Measurements from ENCODE around the gene PRDM12. TPM values are rescaled to one million over a fixed set of nuclear protein-coding genes. Genes with fewer than 3 reads are reported as not detected.

PRDM12 gene
- total RNA-seq, 1 donor from 2014 or later, result not detected

GRCh38 chr9:130639866-130640555, 24.4 kb upstream of the PRDM12 start:
- no peaks in the 10 kb centered on the region for H3K4me1 ChIP-seq
- intact Hi-C loops (cut with DNase I), result no loop called here
- TF ChIP-seq CTCF (IDR thresholded peaks at IDR 0.05) (no peak), POLR2A (IDR thresholded peaks at IDR 0.05) (no peak)
- H3K4me3 ChIP-seq, result no peak overlapping the region
- no peak for DNase-seq (ENCODE audit: extremely low spot score in 2 of 2)
- no peaks in the 10 kb centered on the region for H3K27me3 ChIP-seq
- H3K27ac ChIP-seq, result no peak overlapping the region
- no peaks in the 10 kb centered on the region for H3K9me3 ChIP-seq
- H3K36me3 ChIP-seq, result peaks cover 0 to 20% of the 10 kb centered on the region in 2 donors

GRCh38 chr9:130640681-130641080, 23.7 kb upstream of the PRDM12 start:
- TF ChIP-seq CTCF (IDR thresholded peaks at IDR 0.05), result no peak
- no peak for TF ChIP-seq POLR2AphosphoS5 (IDR thresholded peaks at IDR 0.05; ENCODE audit: insufficient read depth in 1 of 2, low read depth in 1 of 2)
- TF ChIP-seq POLR2A (IDR thresholded peaks at IDR 0.05), result no peak
- Histone ChIP-seq H3K27ac (no peak overlapping the region), H3K9me3 (no peaks in the 10 kb centered on the region), H3K4me3 (no peak overlapping the region), H3K36me3 (peaks cover 0 to 13% of the 10 kb centered on the region in 2 donors), H3K4me1 (no peaks in the 10 kb centered on the region), H3K27me3 (no peaks in the 10 kb centered on the region)
- DNase-seq (ENCODE audit: extremely low spot score in 2 of 2), result no peak
- intact Hi-C loops (cut with DNase I), result no loop called here

GRCh38 chr9:130642926-130643325, 21.5 kb upstream of the PRDM12 start:
- Histone ChIP-seq H3K27ac (no peak overlapping the region), H3K4me3 (no peak overlapping the region), H3K4me1 (no peaks in the 10 kb centered on the region), H3K27me3 (no peaks in the 10 kb centered on the region), H3K9me3 (no peaks in the 10 kb centered on the region), H3K36me3 (no peaks in the 10 kb centered on the region)
- TF ChIP-seq CTCF (IDR thresholded peaks at IDR 0.05), result no peak
- no peak for TF ChIP-seq POLR2AphosphoS5 (IDR thresholded peaks at IDR 0.05; ENCODE audit: insufficient read depth in 1 of 2, low read depth in 1 of 2)
- TF ChIP-seq POLR2A (IDR thresholded peaks at IDR 0.05), result no peak
- DNase-seq (ENCODE audit: extremely low spot score in 2 of 2), result no peak
- intact Hi-C loops (cut with DNase I), result no loop called here

- Histone ChIP-seq H3K27me3 (no peaks in the 10 kb centered on the region), H3K9me3 (no peaks in the 10 kb centered on the region), H3K4me3 (no peak overlapping the region), H3K27ac (no peak overlapping the region), H3K36me3 (no peaks in the 10 kb centered on the region), H3K4me1 (no peaks in the 10 kb centered on the region)
- intact Hi-C loops (cut with DNase I), result no loop called here
- TF ChIP-seq POLR2AphosphoS5 (IDR thresholded peaks at IDR 0.05; ENCODE audit: insufficient read depth in 1 of 2, low read depth in 1 of 2) (no peak), POLR2A (IDR thresholded peaks at IDR 0.05) (no peak), CTCF (IDR thresholded peaks at IDR 0.05) (no peak)
- DNase-seq (ENCODE audit: extremely low spot score in 2 of 2), result no peak
Measured at GRCh38 chr9:130651221-130651620, 13.2 kb upstream of the PRDM12 start.

- no peaks in the 10 kb centered on the region for H3K36me3 ChIP-seq
- H3K27ac ChIP-seq, result no peak overlapping the region
- H3K9me3 ChIP-seq, result no peaks in the 10 kb centered on the region
- intact Hi-C loops (cut with DNase I), result no loop called here
- no peak overlapping the region for H3K4me3 ChIP-seq
- TF ChIP-seq POLR2A (IDR thresholded peaks at IDR 0.05) (no peak), CTCF (IDR thresholded peaks at IDR 0.05) (no peak)
- H3K27me3 ChIP-seq, result no peaks in the 10 kb centered on the region
- H3K4me1 ChIP-seq, result no peaks in the 10 kb centered on the region
- no peak for DNase-seq (ENCODE audit: extremely low spot score in 2 of 2)
Measured at GRCh38 chr9:130651752-130652151, 12.6 kb upstream of the PRDM12 start.

Data from vagina (tissue), 2 donors.